IPS-20b (cell line): ENCODE results near the gene ICE2.

ENCODE experiments used
- H3K27ac ChIP-seq: one replicate; pipeline ENCODE4 v1.5.1; 2013; ENCODE audit warnings: low read length
- H3K27me3 ChIP-seq: 2 replicates; pipeline ENCODE4 v1.6.1; 2013; ENCODE audit warnings: mild to moderate bottlenecking, low read length, inconsistent platforms; ENCODE audit not compliant: insufficient read depth
- H3K36me3 ChIP-seq: 2 replicates; pipeline ENCODE4 v1.6.1; 2013; ENCODE audit warnings: low read depth, mild to moderate bottlenecking, inconsistent platforms, low read length, moderate library complexity; ENCODE audit not compliant: insufficient read depth
- H3K4me1 ChIP-seq: 2 replicates; pipeline ENCODE4 v1.6.1; 2013; ENCODE audit warnings: mild to moderate bottlenecking, control low read depth, inconsistent platforms, low read length, moderate library complexity; ENCODE audit not compliant: insufficient read depth
- H3K4me3 ChIP-seq: 2 replicates; pipeline ENCODE4 v1.5.1; 2013; ENCODE audit warnings: mild to moderate bottlenecking, low read length, inconsistent platforms
- H3K9ac ChIP-seq: 2 replicates; pipeline ENCODE4 v1.6.1; 2013; ENCODE audit warnings: low read depth, mild to moderate bottlenecking, inconsistent platforms, low read length, moderate library complexity
- H3K9me3 ChIP-seq: 2 replicates; pipeline ENCODE4 v1.6.1; 2013; ENCODE audit warnings: mild to moderate bottlenecking, low read depth, low read length, inconsistent platforms; ENCODE audit not compliant: insufficient read depth

Gene ICE2

DNA sequence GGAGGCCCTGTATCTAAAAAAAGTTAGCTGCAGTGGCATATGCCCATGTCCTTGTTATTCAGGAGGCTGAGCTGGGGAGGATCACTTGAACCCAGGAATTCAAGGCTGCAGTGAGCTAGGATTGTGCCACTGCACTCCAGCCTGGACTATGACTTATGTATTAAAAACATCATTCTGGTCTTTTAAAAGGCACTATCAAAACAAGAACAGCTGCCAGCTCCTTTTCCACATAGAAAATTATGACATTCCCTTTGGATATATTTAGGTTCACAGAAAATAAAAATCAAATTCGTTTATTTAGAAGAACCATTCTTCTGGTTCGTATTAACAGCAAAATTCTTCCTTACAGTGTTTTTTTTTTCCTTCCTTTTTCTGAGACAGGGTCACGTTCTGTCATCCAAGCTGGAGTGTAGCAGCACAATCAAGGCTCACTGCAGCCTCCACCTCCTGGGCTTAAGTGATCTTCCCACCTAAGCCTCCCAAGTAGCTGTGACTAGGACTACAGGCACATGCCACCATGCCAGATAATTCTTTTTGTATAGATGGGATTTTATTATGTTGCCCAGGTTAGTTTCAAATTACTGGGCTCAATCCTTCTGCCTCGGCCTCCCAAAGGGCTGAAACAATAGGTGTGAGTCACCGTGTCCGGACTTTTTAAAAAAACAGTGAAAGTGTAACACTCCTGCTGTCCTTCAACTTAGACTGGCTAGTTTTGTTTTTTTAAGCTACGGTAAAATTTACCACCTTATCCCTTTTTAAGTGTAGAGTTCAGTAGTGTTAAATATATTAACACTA lies 13.9 kb downstream of the ICE2 start:
- H3K27me3 ChIP-seq, result no peaks in the 10 kb centered on the region
- H3K36me3 ChIP-seq, result peaks cover 86% of the 10 kb centered on the region
- H3K9me3 ChIP-seq, result no peaks in the 10 kb centered on the region
- no peaks in the 10 kb centered on the region for H3K4me1 ChIP-seq
- H3K27ac ChIP-seq, result no peak overlapping the region
- H3K9ac ChIP-seq, result no peak overlapping the region
- H3K4me3 ChIP-seq, result no peak overlapping the region

DNA sequence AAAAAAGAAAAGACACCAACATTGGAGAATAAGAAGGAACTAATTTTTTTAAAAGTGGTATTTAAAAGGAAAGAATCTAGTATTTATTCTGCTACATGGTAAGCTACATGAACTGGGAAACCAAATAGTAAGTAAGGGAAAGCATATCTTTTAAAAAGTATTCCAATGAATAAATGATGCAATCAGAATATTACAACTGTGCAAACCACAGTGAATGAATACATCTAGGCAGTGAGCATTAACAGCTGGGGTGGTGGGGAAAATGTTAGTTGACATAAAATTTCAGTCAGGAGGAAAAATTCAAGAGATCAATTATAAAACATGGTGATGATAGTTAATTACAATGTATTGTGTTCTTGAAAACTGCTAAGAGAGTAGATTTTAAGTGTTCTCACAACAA lies 16.9 kb downstream of the ICE2 start:
- Histone ChIP-seq H3K27me3 (no peaks in the 10 kb centered on the region), H3K4me1 (no peaks in the 10 kb centered on the region), H3K27ac (no peak overlapping the region), H3K9ac (no peak overlapping the region), H3K36me3 (peaks cover 67% of the 10 kb centered on the region), H3K4me3 (no peak overlapping the region), H3K9me3 (no peaks in the 10 kb centered on the region)

GRCh38 chr15:60460931-60461330 lies 18.0 kb downstream of the ICE2 start:
- Histone ChIP-seq H3K27ac (no peak overlapping the region), H3K4me3 (no peak overlapping the region), H3K9ac (no peak overlapping the region), H3K4me1 (no peaks in the 10 kb centered on the region), H3K36me3 (peaks cover 56% of the 10 kb centered on the region), H3K9me3 (no peaks in the 10 kb centered on the region), H3K27me3 (no peaks in the 10 kb centered on the region)

DNA sequence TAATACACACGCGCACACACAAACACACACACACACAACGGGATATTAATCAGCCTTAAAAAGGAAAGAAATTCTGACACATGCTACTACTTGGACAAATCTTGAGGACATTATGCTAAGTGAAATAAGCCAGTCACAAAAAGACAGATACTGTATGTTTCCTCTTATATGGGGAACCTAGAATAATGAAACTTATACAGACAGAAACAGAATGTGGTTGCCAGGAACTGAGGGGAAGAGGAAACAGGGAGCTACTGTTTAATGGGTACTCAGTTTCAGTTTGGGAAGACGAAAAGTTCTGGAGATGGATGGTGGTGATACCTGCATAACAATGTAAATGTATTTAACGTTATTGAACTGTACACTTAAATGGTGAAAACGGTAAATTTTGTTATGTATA lies 20.2 kb downstream of the ICE2 start:
- H3K27me3 ChIP-seq, result no peaks in the 10 kb centered on the region
- H3K9me3 ChIP-seq, result no peaks in the 10 kb centered on the region
- H3K36me3 ChIP-seq, result peaks cover 54% of the 10 kb centered on the region
- no peak overlapping the region for H3K27ac ChIP-seq
- no peak overlapping the region for H3K9ac ChIP-seq
- no peaks in the 10 kb centered on the region for H3K4me1 ChIP-seq
- no peak overlapping the region for H3K4me3 ChIP-seq

DNA sequence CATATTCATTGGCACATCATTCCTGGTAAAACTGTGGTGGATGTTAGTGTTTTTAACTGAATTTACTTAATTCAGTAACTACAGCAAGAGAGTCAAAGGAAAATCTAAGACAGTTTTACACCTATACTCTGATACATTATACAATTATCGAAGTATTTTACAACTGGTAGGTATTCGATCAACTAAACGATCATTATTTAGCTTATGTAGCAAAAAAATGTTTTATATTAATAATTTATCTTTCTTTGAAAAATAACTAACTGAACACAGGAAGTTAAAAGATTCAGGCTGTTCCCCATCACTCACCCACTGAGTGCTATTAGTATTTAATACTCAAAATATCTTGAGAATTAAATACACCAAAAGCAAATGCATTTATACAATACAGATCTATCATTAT lies 21.0 kb downstream of the ICE2 start:
- Histone ChIP-seq H3K4me3 (no peak overlapping the region), H3K27me3 (no peaks in the 10 kb centered on the region), H3K36me3 (peaks cover 55% of the 10 kb centered on the region), H3K9me3 (no peaks in the 10 kb centered on the region), H3K27ac (no peak overlapping the region), H3K4me1 (no peaks in the 10 kb centered on the region), H3K9ac (no peak overlapping the region)

GRCh38 chr15:60454824-60455223 lies 24.1 kb downstream of the ICE2 start:
- H3K27me3 ChIP-seq, result no peaks in the 10 kb centered on the region
- H3K36me3 ChIP-seq, result peaks cover 59% of the 10 kb centered on the region
- no peak overlapping the region for H3K27ac ChIP-seq

GRCh38 chr15:60448668-60449360 lies 30.1 kb downstream of the ICE2 start:
- no peak overlapping the region for H3K4me3 ChIP-seq
- no peak overlapping the region for H3K27ac ChIP-seq
- peaks cover 71% of the 10 kb centered on the region for H3K36me3 ChIP-seq
- no peak overlapping the region for H3K9ac ChIP-seq
- H3K27me3 ChIP-seq, result no peaks in the 10 kb centered on the region
- no peaks in the 10 kb centered on the region for H3K9me3 ChIP-seq
- H3K4me1 ChIP-seq, result no peaks in the 10 kb centered on the region

More at GRCh38 chr15:60454824-60455223, 24.1 kb downstream of the ICE2 start:
- H3K4me1 ChIP-seq, result no peaks in the 10 kb centered on the region
- no peak overlapping the region for H3K4me3 ChIP-seq
- no peak overlapping the region for H3K9ac ChIP-seq
- no peaks in the 10 kb centered on the region for H3K9me3 ChIP-seq

DNA sequence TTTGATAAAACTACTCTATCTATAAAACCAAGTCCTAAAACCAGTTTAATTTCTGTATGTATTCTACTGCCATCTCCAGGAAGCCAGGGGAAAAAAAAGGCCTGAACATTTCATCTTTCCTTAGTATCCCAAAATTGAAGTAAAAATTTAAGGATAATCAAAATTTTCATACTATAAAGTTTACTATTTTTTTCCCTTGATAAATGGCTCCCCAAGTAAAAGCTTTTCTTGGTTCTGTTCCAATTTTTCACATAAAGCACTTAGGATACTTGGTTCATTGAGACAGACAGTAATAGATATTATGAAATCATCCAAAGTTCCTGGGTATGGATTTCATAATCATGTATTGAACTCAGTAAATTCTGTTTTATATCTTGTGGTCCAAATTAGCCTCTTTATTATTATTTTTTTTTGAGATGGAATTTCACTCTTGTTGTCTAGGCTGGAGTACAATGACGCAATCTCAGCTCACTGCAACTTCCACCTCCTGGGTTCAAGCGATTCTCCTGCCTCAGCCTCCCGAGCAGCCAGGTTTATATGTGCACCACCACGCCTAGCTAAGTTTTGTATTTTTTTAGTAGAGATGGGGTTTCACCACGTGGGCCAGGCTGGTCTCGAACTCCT lies 34.5 kb downstream of the ICE2 start:
- Histone ChIP-seq H3K4me1 (no peaks in the 10 kb centered on the region; the same call in 1 of the 2 replicates), H3K9ac (no peak overlapping the region), H3K36me3 (peaks cover 48% of the 10 kb centered on the region), H3K27me3 (no peaks in the 10 kb centered on the region), H3K9me3 (no peaks in the 10 kb centered on the region), H3K27ac (no peak overlapping the region), H3K4me3 (no peak overlapping the region)

DNA sequence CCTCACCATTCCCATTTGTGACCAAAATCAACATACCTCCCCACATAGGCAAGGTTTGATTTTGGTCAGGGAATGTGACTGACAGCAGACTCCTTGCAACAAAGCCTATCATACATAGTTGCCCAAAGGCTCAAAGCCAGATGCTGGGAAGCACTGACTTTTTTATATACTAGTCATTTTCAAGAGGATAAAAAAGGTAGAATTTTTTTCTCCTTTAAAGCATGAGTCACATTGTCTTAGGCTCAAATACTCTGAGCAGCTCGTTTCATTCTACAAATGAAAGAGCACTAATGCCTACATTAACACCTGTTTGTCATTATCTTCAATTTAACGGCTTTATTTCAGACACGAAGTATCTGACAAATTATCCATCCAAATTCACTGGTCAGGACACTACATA lies 36.2 kb downstream of the ICE2 start:
- H3K9ac ChIP-seq, result no peak overlapping the region
- peaks cover 46% of the 10 kb centered on the region for H3K36me3 ChIP-seq
- H3K27ac ChIP-seq, result no peak overlapping the region

DNA sequence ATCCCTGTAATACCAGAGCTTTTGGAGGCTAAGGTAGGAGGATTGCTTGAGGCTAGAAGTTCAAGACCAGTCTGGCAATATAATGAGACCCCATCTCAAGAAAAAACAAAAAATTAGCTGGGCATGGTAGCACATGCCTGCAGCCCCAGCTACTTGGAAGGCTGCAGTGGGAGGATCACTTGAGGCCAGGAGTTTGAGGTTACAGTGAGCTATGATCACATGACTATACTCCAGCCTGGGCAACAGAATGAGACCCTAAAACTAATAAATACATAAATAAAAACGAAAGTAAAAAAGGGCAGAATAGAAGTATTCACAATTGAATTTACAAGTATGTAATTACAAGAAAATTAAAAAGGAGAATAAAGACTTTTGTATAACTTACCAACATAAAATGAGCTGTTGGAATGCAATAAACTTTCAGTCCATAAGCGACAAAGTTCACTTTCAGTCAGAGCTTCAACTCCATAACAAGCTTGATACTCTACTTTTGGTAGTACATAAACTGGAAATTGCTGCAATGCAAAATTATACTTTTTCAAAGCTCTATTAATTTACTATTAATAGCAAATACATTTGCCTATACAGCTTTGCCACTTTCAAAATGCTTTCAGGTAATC lies 36.8 kb downstream of the ICE2 start:
- no peaks in the 10 kb centered on the region for H3K27me3 ChIP-seq
- no peak overlapping the region for H3K4me3 ChIP-seq
- H3K9me3 ChIP-seq, result no peaks in the 10 kb centered on the region
- no peak overlapping the region for H3K9ac ChIP-seq
- peaks cover 40% of the 10 kb centered on the region for H3K36me3 ChIP-seq
- H3K4me1 ChIP-seq, result no peaks in the 10 kb centered on the region; the same call in 1 of the 2 replicates
- no peak overlapping the region for H3K27ac ChIP-seq

More for the DNA sequence above, 36.2 kb downstream of the ICE2 start:
- no peaks in the 10 kb centered on the region; the same call in 1 of the 2 replicates for H3K4me1 ChIP-seq
- H3K27me3 ChIP-seq, result no peaks in the 10 kb centered on the region
- no peaks in the 10 kb centered on the region for H3K9me3 ChIP-seq
- no peak overlapping the region for H3K4me3 ChIP-seq

DNA sequence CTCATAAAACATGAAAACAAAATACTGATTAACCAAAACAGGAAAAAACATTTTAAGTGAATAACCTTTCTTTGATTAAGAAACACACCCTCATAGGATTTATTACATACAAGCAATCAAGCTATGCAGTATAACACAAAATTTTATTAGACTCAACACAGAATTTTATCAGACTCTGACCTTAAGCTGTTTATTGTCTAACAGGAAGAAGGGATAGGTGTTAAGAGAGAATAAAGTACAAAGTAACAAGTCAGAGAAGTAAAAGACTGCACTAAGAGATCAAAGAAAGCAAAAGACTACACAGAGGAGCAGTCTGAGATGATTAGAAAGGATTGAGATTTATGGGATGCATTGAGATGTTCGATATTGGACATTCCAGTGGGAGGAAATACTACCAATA lies 37.6 kb downstream of the ICE2 start:
- Histone ChIP-seq H3K9ac (no peak overlapping the region), H3K27ac (no peak overlapping the region), H3K27me3 (no peaks in the 10 kb centered on the region), H3K36me3 (peaks cover 34% of the 10 kb centered on the region), H3K4me1 (no peaks in the 10 kb centered on the region; the same call in 1 of the 2 replicates), H3K4me3 (no peak overlapping the region), H3K9me3 (no peaks in the 10 kb centered on the region)
